GM23338 (cell line): ENCODE data around the gene DMD.

Source experiments
- CREB1 ChIP-seq: fragments of 250-450 bp; sonication (Bioruptor Pico); IDR thresholded peaks from 2 replicates; pipeline ENCODE4 v1.5.0; 2020; ENCODE audit warnings: low read depth, mild to moderate bottlenecking, moderate library complexity
- CTCF ChIP-seq, 2 experiments: fragments of 200-600 bp in 1 of 2; sonication (generic) in 1 of 2; conservative IDR thresholded peaks; 2 replicates each; pipeline versions ENCODE4 v1.5.1 to v1.6.1; 2016 to 2017; ENCODE audit warnings: antibody characterized with exemption in 2 of 2, low read depth in 2 of 2, mild to moderate bottlenecking in 2 of 2, moderate library complexity in 1 of 2
- ETS1 ChIP-seq: IDR thresholded peaks from 2 replicates; pipeline ENCODE4 v1.6.1; 2016; ENCODE audit warnings: antibody characterized with exemption
- EZH2 ChIP-seq: fragments of 200-600 bp; sonication (generic); IDR thresholded peaks from one replicate; pipeline ENCODE4 v1.8.0; 2017; ENCODE audit warnings: antibody characterized with exemption, mild to moderate bottlenecking, low read depth; ENCODE audit not compliant: unreplicated experiment
- EZH2phosphoT487 ChIP-seq: fragments of 200-600 bp; sonication (generic); IDR thresholded peaks from one replicate; pipeline ENCODE4 v1.8.1; 2018; ENCODE audit warnings: antibody characterized with exemption; ENCODE audit not compliant: unreplicated experiment
- JUNB ChIP-seq: IDR thresholded peaks from one replicate; pipeline ENCODE4 v1.6.1; 2016; ENCODE audit warnings: antibody characterized with exemption; ENCODE audit not compliant: unreplicated experiment
- NANOG ChIP-seq: IDR thresholded peaks from 2 replicates; pipeline ENCODE4 v1.6.1; 2016; ENCODE audit warnings: antibody characterized with exemption, borderline replicate concordance
- POLR2AphosphoS5 ChIP-seq: IDR thresholded peaks from 2 replicates; pipeline ENCODE4 v1.6.1; 2016; ENCODE audit warnings: antibody characterized with exemption, low read depth
- STAT1 ChIP-seq: IDR thresholded peaks from one replicate; pipeline ENCODE4 v1.6.1; 2016; ENCODE audit warnings: antibody characterized with exemption; ENCODE audit not compliant: unreplicated experiment
- ZNF114 ChIP-seq: fragments of 250-450 bp; sonication (Bioruptor Pico); IDR thresholded peaks from 2 replicates; pipeline ENCODE4 v1.5.0; 2020; ENCODE audit warnings: mild to moderate bottlenecking, moderate library complexity
- ZNF331 ChIP-seq: fragments of 250-450 bp; sonication (Bioruptor Pico); IDR thresholded peaks from 2 replicates; pipeline ENCODE4 v1.5.0; 2020; ENCODE audit warnings: low read depth, mild to moderate bottlenecking, moderate library complexity
- TF ChIP-seq, protein P1 (sequence below): IDR thresholded peaks from one replicate; pipeline ENCODE4 v1.6.1; 2018; ENCODE audit warnings: antibody characterized with exemption; ENCODE audit not compliant: unreplicated experiment

DNA sequence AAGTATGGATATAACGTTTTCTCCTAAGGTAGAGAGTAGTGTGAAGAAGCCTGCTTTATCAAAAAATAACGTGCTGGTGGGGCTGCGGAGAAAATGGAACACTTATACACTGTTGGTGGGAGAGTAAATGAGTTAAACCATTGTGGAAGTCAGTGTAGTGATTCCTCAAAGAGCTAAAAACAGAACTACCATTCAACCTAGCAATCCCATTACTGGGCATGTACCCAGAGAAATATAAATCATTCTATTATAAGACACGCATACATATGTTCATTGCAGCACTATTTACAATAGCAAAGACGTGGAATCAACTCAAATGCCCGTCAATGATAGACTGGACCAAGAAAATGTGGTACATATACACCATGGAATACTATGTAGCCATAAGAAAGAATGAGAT, 196.4 kb downstream of the DMD start:
- TF ChIP-seq CTCF (conservative IDR thresholded peaks at IDR 0.05; ENCODE audit: low read depth in 2 of 2) (no peak), EZH2phosphoT487 (no peak), EZH2 (no peak), POLR2AphosphoS5 (no peak), ETS1 (no peak), ZNF114 (no peak), CREB1 (CRISPR knock-in tag) (no peak), ZNF331 (CRISPR knock-in tag) (no peak), JUNB (no peak), NANOG (no peak), STAT1 (no peak)
- TF ChIP-seq, protein P1, sequence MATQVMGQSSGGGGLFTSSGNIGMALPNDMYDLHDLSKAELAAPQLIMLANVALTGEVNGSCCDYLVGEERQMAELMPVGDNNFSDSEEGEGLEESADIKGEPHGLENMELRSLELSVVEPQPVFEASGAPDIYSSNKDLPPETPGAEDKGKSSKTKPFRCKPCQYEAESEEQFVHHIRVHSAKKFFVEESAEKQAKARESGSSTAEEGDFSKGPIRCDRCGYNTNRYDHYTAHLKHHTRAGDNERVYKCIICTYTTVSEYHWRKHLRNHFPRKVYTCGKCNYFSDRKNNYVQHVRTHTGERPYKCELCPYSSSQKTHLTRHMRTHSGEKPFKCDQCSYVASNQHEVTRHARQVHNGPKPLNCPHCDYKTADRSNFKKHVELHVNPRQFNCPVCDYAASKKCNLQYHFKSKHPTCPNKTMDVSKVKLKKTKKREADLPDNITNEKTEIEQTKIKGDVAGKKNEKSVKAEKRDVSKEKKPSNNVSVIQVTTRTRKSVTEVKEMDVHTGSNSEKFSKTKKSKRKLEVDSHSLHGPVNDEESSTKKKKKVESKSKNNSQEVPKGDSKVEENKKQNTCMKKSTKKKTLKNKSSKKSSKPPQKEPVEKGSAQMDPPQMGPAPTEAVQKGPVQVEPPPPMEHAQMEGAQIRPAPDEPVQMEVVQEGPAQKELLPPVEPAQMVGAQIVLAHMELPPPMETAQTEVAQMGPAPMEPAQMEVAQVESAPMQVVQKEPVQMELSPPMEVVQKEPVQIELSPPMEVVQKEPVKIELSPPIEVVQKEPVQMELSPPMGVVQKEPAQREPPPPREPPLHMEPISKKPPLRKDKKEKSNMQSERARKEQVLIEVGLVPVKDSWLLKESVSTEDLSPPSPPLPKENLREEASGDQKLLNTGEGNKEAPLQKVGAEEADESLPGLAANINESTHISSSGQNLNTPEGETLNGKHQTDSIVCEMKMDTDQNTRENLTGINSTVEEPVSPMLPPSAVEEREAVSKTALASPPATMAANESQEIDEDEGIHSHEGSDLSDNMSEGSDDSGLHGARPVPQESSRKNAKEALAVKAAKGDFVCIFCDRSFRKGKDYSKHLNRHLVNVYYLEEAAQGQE, result no peak
